ENCODE measurements around the gene ARF1. TPM values are rescaled to one million over a fixed set of nuclear protein-coding genes. Genes with fewer than 3 reads are reported as not detected.

The ARF1 gene
- total RNA-seq, 1 experiment from 2014 or later, result 378 TPM

DNA sequence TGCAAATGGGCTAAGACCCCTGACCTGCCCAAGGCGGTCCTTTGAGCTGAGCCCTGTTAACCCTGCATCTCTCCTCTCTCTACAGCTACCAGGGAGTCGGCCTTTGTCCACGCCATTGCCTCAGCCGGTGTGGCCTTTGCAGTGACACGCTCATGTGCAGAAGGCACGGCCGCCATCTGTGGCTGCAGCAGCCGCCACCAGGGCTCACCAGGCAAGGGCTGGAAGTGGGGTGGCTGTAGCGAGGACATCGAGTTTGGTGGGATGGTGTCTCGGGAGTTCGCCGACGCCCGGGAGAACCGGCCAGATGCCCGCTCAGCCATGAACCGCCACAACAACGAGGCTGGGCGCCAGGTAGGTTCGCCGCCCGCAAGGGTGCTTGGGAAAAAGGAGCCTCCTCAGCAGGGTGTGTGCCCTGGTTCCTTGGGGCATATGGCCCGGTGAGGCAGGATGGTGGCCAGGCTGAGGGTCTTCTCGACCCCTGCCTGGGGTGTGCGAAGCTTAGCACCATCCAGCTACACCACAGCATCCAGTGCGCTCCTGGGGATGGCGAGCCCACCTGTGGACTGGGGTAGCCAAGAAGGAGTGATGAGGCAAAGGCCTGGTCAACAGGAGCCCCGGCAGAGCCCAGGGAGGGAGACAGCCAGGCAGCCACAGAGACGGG, 31.8 kb upstream of the ARF1 start:
- DNase-seq (ENCODE audit: low read depth), result no peak

DNA sequence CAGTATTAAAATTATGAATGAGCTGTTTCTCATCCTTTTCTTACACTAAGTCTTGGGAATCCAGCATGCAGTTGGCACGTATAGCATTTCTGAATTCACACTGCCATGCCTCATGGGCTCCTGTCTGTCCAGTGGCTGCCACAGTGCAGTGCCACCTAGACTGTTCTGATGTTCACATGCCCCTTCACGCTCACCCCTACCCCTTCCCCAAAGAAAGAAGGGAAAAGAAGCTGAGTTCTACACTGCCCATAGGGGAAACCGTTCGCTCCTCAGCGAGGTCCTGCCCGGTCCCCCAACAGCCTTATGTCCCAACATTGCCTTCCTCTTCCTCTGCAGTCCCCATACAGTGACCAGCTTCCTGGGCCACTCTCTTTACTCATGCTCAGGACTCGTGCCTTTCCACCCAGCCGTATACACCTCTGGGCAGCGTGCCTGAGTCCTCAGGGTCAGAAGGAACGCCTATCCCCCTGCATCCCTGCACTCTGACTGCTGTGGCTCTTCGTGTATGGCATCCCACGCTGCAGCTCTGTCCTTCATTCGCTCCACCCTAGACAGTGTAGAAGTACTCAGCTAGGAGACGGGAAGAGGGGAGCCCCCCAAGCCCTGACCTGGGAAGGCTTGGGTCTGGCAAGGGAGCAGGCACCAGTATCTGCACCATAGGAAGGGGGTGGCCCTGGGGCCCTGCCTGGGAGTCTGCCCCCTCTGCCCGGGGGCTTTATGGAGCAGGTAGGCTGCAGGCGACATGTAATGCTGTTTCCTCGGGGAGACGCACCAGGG, 24.1 kb upstream of the ARF1 start:
- no peak for DNase-seq (ENCODE audit: low read depth)

DNA sequence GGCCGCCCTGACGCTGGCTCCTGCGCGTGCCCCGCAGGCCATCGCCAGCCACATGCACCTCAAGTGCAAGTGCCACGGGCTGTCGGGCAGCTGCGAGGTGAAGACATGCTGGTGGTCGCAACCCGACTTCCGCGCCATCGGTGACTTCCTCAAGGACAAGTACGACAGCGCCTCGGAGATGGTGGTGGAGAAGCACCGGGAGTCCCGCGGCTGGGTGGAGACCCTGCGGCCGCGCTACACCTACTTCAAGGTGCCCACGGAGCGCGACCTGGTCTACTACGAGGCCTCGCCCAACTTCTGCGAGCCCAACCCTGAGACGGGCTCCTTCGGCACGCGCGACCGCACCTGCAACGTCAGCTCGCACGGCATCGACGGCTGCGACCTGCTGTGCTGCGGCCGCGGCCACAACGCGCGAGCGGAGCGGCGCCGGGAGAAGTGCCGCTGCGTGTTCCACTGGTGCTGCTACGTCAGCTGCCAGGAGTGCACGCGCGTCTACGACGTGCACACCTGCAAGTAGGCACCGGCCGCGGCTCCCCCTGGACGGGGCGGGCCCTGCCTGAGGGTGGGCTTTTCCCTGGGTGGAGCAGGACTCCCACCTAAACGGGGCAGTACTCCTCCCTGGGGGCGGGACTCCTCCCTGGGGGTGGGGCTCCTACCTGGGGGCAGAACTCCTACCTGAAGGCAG, 23.4 kb upstream of the ARF1 start:
- no peak for DNase-seq (ENCODE audit: low read depth)

DNA sequence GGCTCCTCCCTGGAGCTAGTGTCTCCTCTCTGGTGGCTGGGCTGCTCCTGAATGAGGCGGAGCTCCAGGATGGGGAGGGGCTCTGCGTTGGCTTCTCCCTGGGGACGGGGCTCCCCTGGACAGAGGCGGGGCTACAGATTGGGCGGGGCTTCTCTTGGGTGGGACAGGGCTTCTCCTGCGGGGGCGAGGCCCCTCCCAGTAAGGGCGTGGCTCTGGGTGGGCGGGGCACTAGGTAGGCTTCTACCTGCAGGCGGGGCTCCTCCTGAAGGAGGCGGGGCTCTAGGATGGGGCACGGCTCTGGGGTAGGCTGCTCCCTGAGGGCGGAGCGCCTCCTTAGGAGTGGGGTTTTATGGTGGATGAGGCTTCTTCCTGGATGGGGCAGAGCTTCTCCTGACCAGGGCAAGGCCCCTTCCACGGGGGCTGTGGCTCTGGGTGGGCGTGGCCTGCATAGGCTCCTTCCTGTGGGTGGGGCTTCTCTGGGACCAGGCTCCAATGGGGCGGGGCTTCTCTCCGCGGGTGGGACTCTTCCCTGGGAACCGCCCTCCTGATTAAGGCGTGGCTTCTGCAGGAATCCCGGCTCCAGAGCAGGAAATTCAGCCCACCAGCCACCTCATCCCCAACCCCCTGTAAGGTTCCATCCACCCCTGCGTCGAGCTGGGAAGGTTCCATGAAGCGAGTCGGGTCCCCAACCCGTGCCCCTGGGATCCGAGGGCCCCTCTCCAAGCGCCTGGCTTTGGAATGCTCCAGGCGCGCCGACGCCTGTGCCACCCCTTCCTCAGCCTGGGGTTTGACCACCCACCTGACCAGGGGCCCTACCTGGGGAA, 22.7 kb upstream of the ARF1 start:
- DNase-seq (ENCODE audit: low read depth), result no peak

DNA sequence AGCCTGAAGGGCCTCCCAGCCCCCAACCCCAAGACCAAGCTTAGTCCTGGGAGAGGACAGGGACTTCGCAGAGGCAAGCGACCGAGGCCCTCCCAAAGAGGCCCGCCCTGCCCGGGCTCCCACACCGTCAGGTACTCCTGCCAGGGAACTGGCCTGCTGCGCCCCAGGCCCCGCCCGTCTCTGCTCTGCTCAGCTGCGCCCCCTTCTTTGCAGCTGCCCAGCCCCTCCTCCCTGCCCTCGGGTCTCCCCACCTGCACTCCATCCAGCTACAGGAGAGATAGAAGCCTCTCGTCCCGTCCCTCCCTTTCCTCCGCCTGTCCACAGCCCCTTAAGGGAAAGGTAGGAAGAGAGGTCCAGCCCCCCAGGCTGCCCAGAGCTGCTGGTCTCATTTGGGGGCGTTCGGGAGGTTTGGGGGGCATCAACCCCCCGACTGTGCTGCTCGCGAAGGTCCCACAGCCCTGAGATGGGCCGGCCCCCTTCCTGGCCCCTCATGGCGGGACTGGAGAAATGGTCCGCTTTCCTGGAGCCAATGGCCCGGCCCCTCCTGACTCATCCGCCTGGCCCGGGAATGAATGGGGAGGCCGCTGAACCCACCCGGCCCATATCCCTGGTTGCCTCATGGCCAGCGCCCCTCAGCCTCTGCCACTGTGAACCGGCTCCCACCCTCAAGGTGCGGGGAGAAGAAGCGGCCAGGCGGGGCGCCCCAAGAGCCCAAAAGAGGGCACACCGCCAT, 21.9 kb upstream of the ARF1 start:
- no peak for DNase-seq (ENCODE audit: low read depth)

DNA sequence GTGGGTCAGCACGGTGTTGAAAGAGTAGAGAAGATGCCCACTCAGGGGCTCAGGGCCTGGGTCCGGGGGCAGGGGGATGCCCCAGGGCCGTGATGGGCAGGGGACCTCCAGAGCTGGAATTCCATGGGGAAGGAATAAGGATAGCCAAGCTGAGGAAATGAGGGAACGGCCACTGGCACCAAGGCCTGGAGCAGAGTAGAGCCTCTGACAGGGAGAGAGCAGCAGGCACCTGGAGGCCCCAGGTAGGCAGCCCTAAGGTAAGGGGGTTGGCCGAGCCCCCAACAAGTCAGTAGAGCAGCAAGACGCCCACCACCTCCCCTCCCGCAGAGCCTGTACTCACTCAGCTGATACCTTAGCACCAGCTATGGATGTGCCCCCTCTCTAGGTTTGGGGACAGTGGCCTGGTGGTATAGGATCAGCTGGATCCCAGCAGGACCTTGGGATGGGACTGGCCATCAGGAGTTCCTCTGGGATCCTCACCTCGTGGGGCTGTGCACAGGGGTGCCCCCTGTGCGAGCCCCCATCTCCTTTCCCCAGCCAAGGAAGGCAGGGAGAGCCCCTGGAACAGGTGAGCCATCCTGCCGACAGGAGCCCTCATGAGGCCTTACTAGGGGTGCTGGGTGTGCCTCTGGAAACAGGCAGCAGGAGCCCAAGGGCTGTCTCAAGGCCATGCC, 21.0 kb upstream of the ARF1 start:
- DNase-seq (ENCODE audit: low read depth), result no peak

DNA sequence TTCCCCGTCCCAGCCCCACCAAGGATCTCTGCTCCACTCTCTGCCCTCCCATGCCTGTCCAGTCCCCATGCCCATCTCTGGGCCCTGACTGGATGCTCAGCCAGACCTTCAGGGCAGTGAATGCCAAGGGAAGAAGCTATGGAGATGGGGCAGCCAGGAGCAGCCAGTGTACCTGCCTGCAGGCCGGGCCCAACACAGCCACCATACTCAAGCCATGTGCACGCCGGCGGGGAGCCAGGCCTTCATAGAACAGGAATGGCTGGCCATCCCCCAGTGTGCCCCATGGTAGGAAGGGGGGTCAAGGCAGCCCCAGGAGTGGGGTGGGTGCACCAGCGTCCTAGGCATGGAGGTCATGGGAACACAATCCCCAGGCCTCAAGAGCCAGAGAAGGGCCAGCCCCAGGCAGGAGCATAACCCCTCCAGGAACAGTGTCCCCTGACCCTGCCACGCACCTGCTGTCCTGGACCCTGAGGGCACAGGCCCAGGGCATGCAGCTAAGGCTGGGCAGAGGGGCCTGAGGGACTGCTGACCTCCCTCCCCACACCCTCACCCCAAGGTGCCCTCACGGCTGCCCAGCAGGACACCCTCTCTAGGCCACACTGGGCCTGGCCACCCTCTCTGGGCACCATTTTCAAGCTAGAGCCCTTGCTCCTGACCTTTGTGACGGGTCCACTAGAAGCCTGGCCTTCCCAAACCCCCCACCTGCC, 20.3 kb upstream of the ARF1 start:
- DNase-seq (ENCODE audit: low read depth), result no peak

DNA sequence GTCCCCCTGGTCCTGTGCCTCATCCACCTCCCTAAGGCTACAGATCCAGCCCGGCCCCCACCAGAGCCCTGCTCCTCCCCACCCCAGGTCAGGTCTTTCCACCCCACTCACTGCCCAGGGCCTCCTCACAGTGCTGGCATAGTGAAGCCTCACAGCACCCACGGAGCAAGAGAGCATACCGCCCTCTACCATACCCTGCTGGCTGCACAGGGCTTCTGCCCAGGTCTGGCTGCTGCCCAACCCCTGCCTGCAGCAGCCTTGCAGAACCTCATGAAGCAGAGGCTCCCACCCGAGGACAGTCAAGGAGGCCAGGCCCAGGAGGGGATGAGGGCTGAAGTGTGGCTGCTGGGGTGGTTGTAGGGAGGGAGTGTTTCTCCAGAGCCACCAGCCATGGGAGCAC, 19.7 kb upstream of the ARF1 start:
- DNase-seq (ENCODE audit: low read depth), result no peak

DNA sequence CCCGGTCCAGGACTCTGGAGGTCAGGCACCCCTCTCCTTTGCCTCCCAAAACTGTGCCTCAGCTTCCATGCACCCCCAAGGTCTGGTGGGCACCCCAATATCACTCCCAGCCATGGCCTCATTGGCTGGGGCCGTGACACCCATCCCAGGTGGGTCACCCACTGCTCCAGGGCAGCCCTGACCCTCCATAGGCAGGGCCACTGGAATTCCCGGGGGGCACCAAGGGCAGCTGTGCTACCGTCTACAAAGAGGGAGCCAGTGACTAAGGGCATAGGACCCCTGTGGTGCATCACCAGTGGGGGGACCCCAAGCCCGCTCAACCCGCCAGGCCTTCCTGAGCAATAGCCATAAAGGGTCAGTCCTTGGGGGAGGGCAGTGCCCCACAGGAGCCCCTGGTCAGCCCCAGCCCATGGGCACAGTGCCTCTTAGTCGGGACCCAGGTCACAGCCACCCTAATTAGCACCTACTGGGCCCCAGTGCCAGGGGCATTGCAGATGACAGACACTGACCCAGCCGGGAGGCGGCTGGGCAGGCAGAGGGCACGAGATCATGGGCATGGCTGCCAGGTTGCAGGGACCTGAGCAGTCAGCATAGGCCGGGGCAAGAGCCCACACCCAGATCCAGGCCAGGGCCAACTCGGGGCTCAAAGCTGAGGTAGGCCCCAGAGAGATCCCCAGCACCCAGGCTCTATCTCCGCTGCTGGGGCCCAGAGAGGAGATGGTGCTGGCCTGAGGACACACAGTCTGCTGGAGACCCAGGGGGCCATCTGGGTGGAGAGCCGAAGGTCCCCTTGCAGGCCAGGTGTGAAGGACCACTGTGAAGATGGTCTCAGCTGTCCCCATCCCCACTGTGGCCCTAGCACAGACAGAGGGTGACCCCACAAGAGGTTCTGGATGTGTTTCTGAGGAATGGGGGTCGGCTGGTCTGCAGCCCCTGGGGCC, 19.0 kb upstream of the ARF1 start:
- no peak for DNase-seq (ENCODE audit: low read depth)

DNA sequence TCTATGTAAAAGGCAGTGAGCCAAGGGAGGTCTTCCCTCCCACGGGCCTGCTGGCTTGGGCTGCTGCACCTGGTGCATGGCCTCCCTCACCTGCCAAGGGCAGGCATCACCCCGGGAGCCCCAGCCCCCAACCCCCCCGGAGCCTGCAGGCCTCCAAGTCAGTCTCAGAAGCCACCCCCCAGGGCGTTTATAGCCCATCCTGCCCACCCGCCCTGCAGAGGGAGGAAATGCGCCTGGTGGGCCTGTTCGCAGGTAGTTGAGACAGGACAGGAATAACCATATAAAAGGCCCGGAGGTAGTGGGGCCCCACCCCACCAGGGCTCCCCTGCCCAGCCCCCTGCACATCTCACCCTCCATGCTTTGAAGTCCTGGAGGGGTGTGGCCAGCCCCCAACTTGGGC, 18.2 kb upstream of the ARF1 start:
- no peak for DNase-seq (ENCODE audit: low read depth)

DNA sequence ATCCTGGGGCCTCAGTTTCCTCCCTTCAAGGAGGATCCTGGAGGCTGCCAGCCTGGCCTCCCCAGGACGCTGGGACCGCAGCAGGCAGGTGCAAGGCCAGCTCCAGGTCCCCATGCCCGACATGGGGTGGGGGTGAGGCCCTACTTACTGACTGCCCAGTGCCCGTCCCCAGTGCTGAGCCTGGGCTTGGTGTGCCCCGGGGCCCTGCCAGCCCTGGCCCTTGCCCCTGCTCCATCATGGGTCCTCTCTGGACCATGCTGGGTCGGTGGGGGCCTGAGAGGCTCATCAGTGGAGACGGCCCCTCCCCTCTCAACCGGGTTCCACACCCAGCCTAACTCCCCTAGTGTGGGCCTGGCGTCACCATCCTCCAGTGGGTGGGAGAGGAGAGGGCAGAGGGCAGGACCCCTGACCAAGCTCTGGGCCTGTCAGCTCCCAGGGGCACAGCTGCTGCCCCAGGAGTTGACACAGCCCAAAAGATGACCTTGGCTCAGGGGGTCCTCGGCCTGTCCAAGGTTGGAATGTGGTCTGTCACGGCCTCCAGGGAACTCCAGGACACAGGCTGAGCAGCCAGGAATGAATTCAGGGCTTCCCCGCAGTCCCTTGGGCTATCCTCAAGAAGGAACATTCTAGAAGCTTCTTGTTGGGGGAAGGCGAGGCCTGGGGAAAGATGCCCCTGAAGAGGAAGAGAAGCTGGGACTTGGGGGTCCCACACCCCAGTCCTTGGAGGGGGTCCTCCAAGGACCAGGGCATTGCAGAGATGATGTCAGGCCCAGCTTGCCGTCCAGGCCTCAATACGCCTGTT, 17.6 kb upstream of the ARF1 start:
- no peak for DNase-seq (ENCODE audit: low read depth)

DNA sequence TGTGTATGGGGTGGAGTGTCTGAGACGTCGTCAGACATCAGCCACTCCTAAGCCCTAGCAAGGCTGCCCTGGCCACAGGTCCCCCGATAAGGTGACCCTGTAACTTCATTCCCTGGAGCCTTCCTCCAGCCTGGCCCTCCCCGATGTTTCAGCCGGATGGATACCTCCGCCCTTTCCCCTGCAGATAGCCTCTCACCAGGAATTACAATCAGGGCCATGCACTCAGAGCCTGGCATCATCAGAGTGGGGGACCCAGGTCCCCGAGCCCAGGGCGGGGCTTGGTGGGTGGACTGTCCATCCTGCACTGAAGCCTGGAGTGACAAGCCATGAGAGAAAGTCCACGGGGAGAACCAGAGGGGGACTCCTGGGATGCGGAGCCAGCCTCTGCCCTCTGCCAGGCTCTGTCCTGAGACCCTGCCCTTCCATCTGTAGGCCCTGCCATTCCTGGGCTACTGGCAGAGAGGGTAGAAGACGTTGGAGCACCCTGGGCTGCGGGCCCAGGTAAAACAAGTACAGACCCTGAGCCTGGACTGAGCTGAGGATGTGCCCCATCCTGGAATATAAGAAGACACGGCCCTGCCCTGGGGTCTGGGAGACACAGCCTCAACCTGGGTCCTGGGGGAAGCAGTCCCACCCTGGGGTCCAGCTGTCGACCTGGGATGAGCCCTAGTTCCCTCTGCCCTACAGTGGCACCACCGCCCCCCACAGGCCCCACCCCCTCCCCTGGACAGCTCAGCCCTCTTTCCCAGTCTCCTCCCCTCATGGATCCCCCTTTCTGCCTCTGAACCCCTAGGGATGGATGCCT, 16.8 kb upstream of the ARF1 start:
- no peak for DNase-seq (ENCODE audit: low read depth)

DNA sequence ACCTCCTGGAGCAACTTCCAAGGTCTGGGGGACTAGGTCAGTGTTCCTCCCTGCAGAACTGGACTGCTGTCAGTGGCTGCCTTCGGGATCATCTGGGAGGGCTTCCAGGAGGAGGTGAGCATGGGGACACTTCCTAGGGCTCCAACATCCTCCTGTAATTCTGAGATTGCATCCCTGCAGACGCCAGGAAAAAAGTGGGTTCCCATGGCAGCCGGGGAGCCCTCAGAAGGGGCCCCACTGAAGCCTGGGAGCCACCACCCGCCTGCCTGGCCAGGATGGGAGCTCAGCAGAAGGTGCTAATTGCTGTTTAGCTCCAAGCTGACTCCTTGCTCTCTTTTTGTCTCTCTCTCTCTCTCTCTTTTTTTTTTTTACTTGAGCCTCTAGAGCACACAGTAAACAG, 16.1 kb upstream of the ARF1 start:
- no peak for DNase-seq (ENCODE audit: low read depth)

DNA sequence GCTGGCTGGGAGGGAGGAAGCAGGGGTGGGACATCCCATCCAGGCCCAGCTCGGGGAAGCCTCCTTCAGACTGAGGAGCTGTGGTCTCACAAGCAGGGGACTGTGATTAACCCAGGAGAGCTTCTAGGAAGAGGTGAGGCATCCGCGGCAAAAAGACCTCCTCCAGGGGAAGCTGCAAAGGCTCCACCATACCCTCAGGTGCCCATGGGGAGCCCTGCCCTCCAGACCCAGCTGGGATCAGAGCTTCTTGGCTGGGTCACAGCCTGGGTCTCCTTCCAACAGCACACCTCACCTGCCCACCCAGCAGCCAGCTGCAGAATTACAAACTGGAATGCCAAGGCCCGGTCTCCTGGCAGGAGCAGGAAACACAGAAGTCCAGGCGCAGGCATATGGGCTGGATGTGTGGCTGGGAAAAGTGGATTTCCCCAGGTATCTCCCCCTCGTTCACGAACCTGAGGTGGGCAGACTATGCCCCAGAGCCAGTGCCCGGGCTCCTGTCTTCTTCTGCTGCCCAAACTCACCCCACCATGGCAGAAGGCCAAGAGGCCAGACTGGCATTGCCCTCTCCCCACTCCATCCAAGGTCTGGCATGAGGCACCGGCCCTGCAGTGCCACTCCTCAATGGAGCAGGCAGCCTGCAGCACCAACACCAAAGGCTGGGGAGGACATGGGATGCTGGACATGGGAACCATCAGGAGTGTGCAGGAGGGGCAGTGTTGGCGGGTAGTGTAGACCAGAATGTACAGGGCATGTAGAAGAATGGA, 15.4 kb upstream of the ARF1 start:
- DNase-seq (ENCODE audit: low read depth), result no peak

DNA sequence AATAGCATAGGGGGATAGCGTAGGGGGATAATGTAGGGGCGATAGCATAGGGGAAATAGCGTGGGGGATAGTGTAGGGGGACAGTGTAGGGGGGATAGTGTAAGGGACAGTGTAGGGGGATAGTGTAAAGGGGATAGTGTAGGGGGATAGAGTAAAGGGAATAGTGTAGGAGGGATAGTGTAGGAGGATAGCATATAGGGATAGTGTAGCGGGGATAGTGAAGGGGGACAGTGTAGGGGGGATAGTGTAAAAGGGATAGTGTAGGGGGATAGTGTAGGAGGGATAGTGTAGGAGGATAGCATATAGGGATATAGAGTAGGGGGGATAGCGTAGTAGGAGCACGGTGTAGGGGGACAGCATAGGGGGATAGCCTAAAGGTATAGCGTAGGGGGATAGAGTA, 14.1 kb upstream of the ARF1 start:
- no peak for DNase-seq (ENCODE audit: low read depth)

DNA sequence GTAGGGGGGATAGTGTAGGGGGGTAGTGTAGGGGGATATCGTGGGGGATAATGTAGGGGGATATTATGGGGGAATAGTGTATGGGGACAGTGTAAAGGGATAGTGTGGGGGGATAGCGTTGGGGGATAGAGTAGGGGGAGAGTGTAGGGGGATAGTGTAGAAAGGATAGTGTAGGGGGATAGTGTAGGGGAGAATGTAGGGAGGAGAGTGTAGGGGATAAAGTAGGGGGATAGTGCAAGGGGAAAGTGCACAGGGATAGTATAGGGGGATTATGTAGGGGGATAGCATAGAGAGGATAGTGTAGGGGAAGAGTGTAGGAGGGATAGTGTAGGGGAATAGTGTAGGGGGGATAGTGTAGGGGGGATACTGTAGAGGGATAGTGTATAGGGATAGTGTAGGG, 12.3 kb upstream of the ARF1 start:
- DNase-seq (ENCODE audit: low read depth), result no peak

Data from LHCN-M2 (cell line).